Dedifferentiated amniotic fluid mesenchymal stem cell (primary cell): ENCODE results near the gene YIPF1.

Source experiments
- DNase-seq: peaks from one replicate; pipeline ENCODE4 v3.0.0-alpha.2; 2016; ENCODE audit errors: extremely low spot score

YIPF1 gene

DNA sequence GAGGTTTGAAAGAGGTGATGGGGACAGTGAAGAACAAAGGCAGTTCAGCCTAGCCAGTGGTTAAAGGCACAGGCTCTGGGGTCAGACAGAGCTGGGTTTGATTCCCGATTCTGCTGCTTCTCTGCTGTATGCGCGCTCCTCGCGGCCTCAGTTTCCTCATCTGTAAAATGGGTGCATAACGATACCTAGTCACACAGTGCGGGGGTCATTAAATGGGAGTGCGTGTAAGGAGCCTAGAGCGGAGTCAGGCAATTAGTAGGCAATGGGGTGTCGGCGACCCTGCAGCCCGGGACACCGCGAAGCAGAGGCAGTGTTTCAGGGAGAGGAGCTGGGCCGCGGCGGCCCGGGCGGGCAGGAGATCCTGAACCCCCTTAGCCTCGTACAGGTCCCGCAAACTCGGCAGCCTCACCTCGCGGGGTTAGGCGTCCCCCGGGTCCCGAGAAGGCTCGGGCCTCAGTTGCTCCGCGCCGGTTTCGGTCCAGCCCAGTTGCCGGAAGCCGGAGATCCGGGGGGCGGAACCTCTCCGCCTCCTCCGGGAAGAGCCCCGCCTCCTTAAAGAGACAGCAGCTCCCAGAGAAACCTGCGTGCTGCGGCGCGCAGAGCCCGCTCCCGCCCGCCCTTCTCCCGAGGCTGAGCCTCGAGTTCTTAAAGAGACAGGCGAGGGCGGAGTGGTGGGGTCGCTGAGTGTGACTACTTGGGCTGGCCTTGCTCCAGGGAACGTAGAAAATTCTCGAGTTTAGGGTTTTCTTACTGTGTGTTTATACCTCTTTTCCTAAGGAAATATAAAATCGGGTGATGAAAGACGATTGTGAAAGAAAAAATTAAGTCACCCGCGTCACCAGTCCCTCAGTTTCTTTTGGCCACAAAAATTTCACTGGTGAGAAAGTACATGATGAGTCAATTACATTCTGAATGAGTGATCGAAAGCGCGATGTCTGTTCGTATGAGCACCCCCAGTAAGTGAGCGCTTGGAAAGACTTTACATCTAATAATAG lies at the start of gene YIPF1:
YIPF1 (minus strand) TSS at position 494 of the 995 bp plus-strand sequence. CDS start 860 bp downstream, outside the sequence.
- DNase-seq, result peak; percentile 79

GRCh38 chr1:53938136-53938830 lies 48.7 kb upstream of the YIPF1 start:
- no peak for DNase-seq

DNA sequence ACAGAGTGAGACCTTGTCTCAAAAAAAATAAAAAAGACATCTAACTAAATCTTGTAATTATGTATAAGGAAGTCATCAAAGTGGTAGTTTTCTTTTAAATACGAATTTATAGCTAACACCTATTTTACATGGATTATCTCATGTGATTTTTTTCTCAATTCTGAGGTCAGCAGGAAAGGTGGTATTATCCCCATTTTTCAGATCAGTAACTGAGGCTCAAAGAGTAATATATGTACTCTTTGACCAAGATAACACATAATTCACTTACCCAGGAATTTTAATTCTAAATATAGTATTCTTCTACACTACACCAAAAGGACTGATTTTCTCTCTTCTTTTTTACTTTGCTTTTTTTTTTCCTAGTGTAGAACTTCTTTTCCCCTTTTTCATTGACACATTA lies 46.8 kb upstream of the YIPF1 start:
- DNase-seq, result no peak

GRCh38 chr1:53934170-53934765 lies 44.7 kb upstream of the YIPF1 start:
- no peak for DNase-seq

- no peak for DNase-seq
Measured at GRCh38 chr1:53931523-53931922, 41.9 kb upstream of the YIPF1 start.

DNA sequence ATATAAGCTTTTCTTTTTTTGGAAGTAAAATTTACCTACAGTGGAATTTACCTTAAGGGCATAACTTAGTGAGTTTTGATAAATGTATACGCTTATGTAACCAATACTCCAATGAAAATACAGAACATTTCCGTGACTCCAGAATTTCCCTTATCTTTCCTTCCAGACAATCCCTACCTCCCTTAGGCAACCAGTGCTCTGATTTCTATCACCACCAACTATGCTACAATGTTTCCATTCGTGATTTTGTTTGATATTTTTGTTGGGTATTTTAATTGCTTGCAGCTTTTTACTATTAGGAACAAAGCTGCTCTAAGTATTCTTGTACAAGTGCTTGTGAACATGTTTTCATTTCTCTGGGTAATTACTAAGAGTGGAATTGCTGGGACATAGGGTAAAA lies 41.3 kb upstream of the YIPF1 start:
- DNase-seq, result no peak

DNA sequence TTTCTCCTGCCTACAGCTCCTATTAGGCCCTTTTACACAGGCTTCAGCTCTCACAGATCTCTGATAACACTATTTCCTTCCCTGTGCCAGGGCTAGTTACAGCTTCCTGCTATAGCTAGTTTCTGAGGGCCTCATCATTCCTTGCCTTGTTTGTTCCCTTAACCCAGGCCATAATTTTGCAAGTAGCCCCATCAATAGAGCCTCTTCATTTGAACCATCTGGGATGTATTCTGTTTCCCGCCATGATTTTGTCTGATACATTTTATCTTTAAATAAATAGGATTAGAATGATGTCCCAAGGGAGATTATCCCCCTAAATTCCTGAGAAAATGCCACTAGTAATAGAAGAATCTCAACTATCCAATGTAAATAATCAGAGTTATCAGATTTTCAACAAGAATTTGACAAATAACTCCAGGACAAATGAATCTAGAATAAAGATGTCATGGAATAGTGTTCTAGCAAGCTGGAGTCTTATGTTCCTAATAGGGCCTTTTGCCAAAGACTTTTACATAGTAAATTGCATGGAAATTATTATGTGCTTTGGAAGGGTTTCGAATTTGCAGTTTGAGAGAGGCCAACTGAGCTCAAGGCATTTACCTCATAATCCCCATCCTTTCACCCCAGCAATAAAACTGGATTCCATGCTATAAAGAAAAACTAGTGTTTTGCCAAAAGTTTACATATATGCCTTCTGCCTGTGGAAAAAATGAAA lies 39.8 kb upstream of the YIPF1 start:
- DNase-seq, result peak; percentile 56

DNA sequence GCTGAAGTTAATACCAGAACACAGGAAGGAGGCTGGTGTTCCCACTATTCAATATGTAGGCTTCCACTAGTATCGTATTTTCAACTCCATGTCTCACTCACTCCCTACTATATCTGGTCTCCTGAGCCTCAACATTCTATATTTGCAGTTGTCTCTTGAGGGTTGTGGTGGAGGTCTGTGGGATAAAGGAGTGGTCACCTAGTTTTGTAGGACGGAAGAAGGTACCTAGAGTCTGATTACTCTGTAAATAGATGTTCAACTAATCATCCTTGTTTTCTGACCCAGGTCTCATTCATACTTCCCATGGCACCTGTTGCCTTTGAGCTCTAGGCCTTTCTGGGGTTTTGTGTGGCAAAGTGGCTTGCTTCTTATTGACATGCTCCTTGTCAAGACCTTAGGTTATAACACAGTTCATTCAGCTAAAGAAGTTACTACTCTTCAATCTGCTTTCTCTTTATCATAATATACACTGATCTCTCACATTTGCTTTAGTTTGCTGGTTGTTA lies 37.8 kb upstream of the YIPF1 start:
- no peak for DNase-seq

DNA sequence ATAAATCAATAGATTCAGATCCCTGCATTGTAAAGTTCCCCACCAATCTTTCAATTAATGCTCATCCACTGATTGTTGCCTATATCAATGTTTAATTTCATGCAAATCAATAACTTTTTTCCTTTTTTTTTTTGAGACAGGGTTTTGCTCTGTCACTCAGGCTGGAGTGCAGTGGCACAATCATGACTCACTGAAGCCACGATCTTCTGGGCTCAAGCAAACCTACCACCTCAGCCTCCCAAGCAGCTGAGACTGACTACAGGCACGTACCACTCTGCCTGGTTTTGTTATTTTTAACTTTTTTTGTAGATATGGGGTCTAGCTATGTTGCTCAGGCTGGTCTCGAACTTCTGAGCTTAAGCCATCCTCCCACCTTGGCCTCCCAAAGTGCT lies 30.1 kb upstream of the YIPF1 start:
- no peak for DNase-seq

- DNase-seq, result no peak
Measured at GRCh38 chr1:53918343-53918742, 28.7 kb upstream of the YIPF1 start.

DNA sequence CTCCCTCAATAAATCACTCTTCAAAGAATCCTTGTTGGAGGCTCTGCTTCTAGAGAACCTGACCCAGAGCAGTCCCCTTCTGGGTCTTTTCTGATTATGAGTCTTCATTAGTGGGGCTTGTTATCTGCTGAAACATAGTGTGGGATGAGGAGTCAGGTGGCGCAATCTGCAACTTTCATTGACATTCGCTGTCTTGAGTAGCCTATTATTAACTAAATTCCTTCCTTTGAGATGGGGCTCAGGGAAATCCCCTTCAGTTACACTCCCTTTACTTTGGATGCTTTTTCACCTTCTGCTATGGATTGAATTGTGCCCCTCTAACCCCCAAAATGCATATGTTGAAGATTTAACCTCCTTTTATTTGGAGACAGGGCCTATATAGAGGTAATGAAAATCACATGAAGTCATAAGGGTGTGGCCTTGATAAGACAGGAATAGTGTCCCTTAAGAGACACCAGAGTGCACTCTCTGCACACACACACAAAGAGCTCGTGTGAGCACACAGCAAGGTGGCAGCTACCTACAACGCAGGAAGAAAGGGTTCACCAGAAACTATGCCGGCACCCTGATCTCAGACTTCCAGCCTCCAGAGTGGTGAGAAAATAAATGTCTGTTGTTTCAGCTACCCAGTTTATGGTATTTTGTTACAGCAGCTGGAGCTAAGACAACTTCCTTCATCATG lies 23.9 kb upstream of the YIPF1 start:
- no peak for DNase-seq

DNA sequence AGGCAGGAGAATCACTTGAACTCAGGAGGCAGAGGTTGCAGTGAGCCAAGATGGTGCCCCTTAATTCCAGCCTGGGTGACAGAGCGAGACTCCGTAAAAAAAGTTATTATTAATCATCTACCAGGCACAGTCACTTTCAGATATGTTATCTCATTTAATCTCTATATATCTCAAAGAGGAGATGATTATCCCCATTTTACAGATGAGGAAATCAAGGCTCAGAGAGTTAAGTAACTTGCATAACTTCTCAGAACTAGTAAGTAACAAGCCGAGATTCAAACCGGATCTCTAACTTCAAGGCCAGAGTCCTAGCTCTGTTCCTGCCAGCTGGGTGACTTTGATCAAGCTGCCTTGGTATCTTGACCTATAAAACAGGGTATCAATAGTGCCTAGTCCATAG lies 21.8 kb upstream of the YIPF1 start:
- DNase-seq, result no peak

- DNase-seq, result no peak
Measured at GRCh38 chr1:53909946-53910345, 20.3 kb upstream of the YIPF1 start.

GRCh38 chr1:53906121-53906520 lies 16.5 kb upstream of the YIPF1 start:
- no peak for DNase-seq

GRCh38 chr1:53905509-53905908 lies 15.9 kb upstream of the YIPF1 start:
- no peak for DNase-seq

GRCh38 chr1:53902235-53903138 lies 12.9 kb upstream of the YIPF1 start:
- DNase-seq, result no peak

DNA sequence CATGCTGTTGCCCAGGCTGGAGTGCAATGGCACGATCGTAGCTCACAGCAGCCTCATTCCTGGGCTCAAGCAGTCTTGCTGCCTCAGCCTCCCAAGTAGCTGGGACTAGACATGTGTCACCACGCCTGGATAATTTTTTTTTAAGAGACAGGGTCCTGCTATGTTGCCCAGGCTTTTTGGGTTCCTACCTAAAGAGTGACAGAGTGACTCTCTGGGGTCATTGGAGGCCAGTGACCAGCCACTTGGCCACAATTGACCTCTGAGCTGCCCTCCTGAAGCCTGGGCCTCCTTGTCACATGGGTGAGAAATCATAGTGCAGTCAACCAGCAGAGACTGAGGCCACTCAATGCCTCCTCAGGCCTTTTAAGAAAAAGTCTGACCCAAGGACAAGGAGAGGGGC lies 10.1 kb upstream of the YIPF1 start:
- no peak for DNase-seq

- DNase-seq, result no peak
Measured at GRCh38 chr1:53899206-53899628, 9.6 kb upstream of the YIPF1 start.

DNA sequence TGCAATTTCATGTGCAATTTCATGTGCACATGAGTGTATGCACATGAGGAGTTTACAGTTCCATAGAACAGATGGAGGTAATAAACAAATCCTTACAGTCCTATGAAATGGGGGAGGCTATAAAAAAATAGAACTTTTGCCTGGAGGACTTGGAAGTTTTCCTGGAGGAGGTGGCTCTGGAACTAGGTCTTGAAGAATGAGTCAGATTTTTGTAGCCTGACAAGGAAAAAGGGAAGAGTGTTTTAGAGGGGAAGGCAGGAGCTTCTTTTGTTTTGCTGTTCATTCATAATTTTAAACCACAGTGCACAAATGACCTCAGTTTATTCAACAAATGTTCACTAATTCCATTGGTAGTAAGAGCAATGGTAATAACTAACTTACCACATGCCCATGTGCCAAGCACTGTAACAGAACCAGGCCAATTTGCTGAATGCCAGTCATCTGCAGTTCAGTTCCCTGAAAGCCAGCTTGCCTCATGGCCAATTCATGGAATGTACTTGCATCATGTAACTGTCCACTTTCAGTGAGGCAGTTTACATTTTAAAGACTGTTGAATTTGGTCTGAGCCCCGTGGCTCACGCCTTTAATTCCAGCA lies 7.1 kb upstream of the YIPF1 start:
- DNase-seq, result peak; percentile 88

DNA sequence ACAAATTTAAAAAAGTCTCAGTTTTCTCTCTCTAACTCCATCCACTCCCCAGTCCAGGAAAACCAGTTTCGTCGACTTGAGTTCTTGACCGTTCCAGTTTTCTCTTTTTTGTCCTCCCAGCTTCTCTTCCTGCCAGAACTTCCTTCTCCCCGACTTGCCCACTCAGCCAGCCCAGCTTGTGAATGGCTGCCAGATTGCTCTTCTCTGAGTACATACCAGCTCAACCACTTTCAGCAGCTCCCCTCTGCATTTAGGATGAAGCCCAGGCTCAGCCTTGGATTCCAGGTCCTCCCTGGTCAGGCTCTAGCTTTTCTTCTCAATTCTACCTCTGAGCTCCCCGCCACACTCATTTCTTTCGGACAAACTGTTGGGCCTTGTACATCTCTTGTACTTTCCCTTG lies 5.8 kb upstream of the YIPF1 start:
- DNase-seq, result no peak
